Nephron progenitor cell (in vitro differentiated cells): Measurements from ENCODE around the gene LIX1L.

Source experiments
- DNase-seq: peaks from one replicate; pipeline ENCODE4 v3.0.0; 2021
- H3K27ac Mint-ChIP-seq: 2 replicates; pipeline ENCODE4 v1.8.0; 2021; ENCODE audit warnings: mild to moderate bottlenecking, moderate library complexity, mixed read lengths
- H3K27me3 Mint-ChIP-seq: 2 replicates; pipeline ENCODE4 v1.8.0; 2021; ENCODE audit warnings: mild to moderate bottlenecking, low read depth, mixed read lengths; ENCODE audit not compliant: poor library complexity
- H3K36me3 Mint-ChIP-seq: 2 replicates; pipeline ENCODE4 v1.8.0; 2021; ENCODE audit warnings: low read depth, mixed read lengths
- H3K4me1 Mint-ChIP-seq: 2 replicates; pipeline ENCODE4 v1.8.0; 2021; ENCODE audit warnings: mixed read lengths
- H3K4me3 Mint-ChIP-seq: 2 replicates; pipeline ENCODE4 v1.8.0; 2021; ENCODE audit warnings: mild to moderate bottlenecking, moderate library complexity, mixed read lengths
- H3K9me3 Mint-ChIP-seq: 2 replicates; pipeline ENCODE4 v1.8.0; 2021; ENCODE audit warnings: mild to moderate bottlenecking, moderate library complexity, mixed read lengths
- TF ChIP-seq, protein P1 (sequence below): fragments of 200-600 bp; sonication (generic); IDR thresholded peaks from 2 replicates; pipeline ENCODE4 v1.5.0; 2021; ENCODE audit warnings: antibody characterized with exemption

Gene LIX1L

DNA sequence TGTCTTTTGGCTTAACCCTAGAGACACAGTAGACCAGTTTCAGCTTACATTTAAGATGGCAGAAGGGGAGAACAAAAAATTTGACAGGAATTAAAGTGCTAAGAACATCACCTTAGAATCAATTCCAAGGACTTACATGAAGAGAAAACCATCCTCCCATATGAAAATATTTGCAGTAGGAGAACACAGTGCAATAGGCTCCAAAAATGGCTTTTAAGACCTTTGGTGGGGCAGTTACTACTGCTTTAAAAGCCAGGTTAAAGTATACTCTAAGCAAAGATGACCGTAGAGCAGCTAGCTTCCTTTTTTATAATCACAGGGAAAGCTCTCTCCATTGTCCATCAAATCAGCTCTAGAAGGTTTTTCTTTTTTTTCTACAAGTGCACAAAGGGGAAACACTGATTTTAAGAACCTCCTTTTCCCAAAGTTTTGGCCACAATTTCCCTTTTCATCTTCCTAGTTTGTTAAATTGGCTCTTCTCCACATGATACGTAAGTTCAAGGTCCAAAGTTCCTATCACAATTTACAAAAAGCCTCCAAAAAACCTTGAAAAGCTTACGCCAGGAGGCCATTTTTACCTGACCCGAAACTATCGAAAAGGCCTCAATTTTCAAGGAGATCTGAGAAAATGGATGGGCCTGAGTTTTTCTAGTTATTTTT lies 35.3 kb upstream of the LIX1L start:
- TF ChIP-seq, protein P1, sequence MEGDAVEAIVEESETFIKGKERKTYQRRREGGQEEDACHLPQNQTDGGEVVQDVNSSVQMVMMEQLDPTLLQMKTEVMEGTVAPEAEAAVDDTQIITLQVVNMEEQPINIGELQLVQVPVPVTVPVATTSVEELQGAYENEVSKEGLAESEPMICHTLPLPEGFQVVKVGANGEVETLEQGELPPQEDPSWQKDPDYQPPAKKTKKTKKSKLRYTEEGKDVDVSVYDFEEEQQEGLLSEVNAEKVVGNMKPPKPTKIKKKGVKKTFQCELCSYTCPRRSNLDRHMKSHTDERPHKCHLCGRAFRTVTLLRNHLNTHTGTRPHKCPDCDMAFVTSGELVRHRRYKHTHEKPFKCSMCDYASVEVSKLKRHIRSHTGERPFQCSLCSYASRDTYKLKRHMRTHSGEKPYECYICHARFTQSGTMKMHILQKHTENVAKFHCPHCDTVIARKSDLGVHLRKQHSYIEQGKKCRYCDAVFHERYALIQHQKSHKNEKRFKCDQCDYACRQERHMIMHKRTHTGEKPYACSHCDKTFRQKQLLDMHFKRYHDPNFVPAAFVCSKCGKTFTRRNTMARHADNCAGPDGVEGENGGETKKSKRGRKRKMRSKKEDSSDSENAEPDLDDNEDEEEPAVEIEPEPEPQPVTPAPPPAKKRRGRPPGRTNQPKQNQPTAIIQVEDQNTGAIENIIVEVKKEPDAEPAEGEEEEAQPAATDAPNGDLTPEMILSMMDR: no peak
- Mint-ChIP-seq H3K36me3 (peaks cover 51% of the 10 kb centered on the region), H3K27me3 (peaks cover 3% of the 10 kb centered on the region), H3K4me1 (peaks cover 61% of the 10 kb centered on the region), H3K4me3 (peak overlapping the region; percentile 99), H3K9me3 (peaks cover 5% of the 10 kb centered on the region), H3K27ac (peak overlapping the region; percentile 99)
- DNase-seq: no peak

DNA sequence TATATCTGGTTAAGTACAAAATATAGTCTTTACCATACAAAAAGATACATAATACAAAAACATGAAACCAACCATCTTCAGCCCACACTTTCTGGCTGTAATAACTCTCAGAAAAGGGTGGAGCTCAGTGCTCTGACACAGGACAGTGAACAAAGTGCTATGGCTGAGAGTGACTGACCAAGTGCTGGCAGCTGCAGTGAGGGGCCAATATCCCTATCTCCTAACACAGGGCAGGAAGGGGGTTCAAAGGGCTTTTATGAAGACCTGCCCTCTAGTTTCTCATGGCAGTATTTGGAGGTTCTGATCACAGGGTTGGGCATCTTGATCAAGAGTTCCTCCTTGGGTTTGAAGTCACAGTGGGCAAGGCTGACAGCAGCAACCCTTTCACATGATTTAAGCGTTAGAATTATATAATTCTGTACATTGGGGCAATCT lies 34.7 kb upstream of the LIX1L start:
- Mint-ChIP-seq H3K4me3 (peak overlapping the region; percentile 99), H3K27ac (peak overlapping the region; percentile 93), H3K4me1 (peaks cover 56% of the 10 kb centered on the region), H3K9me3 (peaks cover 5% of the 10 kb centered on the region), H3K36me3 (peaks cover 51% of the 10 kb centered on the region), H3K27me3 (peaks cover 3% of the 10 kb centered on the region)
- TF ChIP-seq, protein P1: no peak
- DNase-seq: no peak

DNA sequence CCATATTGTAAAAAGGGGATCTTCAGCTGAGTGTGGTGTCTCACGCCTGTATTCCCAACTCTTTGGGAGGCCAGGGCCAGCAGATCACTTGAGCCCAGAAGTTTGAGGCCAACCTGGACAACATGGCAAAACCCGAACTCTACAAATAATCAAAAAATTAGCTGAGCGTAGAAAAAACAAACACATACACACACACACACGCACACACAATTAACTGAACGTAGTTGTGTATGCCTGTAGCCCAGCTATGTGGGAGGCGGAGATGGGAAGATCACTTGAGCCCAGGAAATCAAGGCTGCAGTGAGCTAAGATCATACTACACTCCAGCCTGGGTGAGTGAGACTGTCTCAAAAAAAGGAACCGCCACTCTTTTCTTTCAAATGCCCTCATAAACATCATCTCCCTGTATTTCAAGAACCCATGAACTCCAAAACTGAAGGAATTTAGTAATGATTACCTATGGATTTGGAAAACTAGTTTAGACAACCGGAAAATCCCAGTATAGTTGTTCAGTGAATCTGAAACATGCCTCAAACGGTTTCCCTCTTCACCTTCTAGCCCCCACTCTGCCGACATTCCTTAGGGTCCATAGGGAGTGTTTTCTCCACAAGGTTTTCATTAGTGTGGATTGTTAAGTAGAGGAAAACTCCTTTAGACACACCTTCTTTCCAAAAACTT lies 34.1 kb upstream of the LIX1L start:
- Mint-ChIP-seq H3K4me1 (peaks cover 49% of the 10 kb centered on the region), H3K4me3 (peak overlapping the region; percentile 99), H3K9me3 (peaks cover 5% of the 10 kb centered on the region), H3K27ac (peak overlapping the region; percentile 93), H3K27me3 (peaks cover 3% of the 10 kb centered on the region), H3K36me3 (peaks cover 51% of the 10 kb centered on the region)
- TF ChIP-seq, protein P1: no peak
- DNase-seq: no peak

DNA sequence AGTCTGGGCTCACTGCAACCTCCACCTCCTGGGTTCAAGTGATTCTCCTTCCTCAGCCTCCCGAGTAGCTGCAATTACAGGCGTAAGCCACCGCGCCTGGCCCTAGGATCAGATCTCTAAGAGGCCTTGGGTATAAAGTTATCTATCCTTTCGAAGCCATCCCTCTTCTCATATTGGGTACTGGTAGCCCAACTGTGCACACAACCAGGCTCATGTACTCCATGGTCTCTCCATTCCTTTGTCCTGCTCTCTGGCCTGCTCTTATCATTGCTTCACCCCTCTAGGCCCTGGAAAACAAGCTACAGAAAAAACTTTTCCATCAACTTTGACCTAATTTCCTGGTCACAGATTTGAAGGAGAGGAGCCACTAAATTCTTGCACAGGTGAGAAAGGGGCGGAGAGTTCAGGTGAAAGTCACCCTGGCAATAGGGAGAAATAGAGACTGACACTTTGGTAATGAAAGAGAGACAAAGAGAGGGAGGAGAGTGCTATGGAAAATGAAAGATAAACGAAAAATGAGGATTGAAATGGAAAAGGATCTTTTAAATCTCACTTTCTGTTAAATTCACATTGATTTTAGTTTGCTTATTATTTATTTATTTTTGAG lies 32.5 kb upstream of the LIX1L start:
- H3K27ac Mint-ChIP-seq: peak overlapping the region; percentile 96
- no peak for DNase-seq
- peaks cover 39% of the 10 kb centered on the region for H3K36me3 Mint-ChIP-seq
- no peaks in the 10 kb centered on the region for H3K9me3 Mint-ChIP-seq
- H3K4me1 Mint-ChIP-seq: peaks cover 54% of the 10 kb centered on the region
- H3K27me3 Mint-ChIP-seq: no peaks in the 10 kb centered on the region
- no peak overlapping the region for H3K4me3 Mint-ChIP-seq
- TF ChIP-seq, protein P1: no peak

DNA sequence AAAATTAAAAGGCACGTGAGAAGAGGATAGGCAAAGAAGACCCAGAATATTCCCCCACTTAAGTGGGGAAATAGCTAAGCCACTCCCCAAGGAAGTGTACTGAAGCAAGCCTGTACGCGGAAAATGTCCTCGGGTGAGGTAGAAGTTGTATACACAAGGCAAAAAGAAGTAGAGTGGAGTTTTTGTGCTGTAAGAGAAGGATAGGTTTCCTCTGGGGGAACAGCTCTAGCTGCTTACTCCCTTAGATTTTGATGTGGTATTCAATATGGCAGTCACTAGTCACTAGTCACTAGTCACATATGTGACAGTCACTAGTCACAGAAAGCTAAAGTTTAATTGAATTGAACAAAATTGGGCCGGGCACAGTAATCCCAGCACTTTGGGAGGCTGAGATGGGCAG lies 31.0 kb upstream of the LIX1L start:
- Mint-ChIP-seq H3K4me1 (peaks cover 53% of the 10 kb centered on the region), H3K9me3 (no peaks in the 10 kb centered on the region), H3K27me3 (no peaks in the 10 kb centered on the region), H3K27ac (no peak overlapping the region), H3K36me3 (peaks cover 23% of the 10 kb centered on the region), H3K4me3 (no peak overlapping the region)
- DNase-seq: no peak
- TF ChIP-seq, protein P1: no peak
